Endothelial cell of umbilical vein (primary cell): ENCODE data around the gene IGSF9B. TPM values are rescaled to one million over a fixed set of nuclear protein-coding genes. Genes with fewer than 3 reads are reported as not detected.

ENCODE experiments used
- BruUV-seq: library from RNA; stranded (reverse); fragments of 400-500 nt; replicated peaks from 2 replicates; lab custom pipeline; 2021; lab: Mats Ljungman, UMichigan
- CTCF ChIA-PET: fragments of 300-600, 350-600 bp; sonication (Branson Sonifier 250); formaldehyde crosslinking; loops from one replicate; lab custom pipeline; 2021; ENCODE audit warnings: antibody characterized with exemption, inconsistent platforms; lab: Charles Lee
- POLR2A ChIA-PET: fragments of 300-600, 350-600 bp; sonication (Branson Sonifier 250); formaldehyde crosslinking; loops from one replicate; lab custom pipeline; 2021; ENCODE audit warnings: antibody characterized with exemption, inconsistent platforms; lab: Charles Lee
- DNase-seq: peaks from one replicate; pipeline ENCODE4 v3.0.0-alpha.2; 2011; ENCODE audit warnings: low read depth, low spot score
- FAIRE-seq: peaks from 2 replicates; lab custom pipeline; 2011; peaks lifted over from hg19 to GRCh38; lab: Jason Lieb, UNC
- H2AFZ ChIP-seq: 2 replicates; pipeline ENCODE4 v1.6.0; 2012; ENCODE audit warnings: low read depth, low read length, control low read depth, inconsistent platforms
- H3K27ac ChIP-seq: 2 replicates; pipeline ENCODE4 v1.5.1; 2011; ENCODE audit warnings: low read depth, mild to moderate bottlenecking, control low read depth, low read length, moderate library complexity; ENCODE audit not compliant: insufficient read depth
- H3K27me3 ChIP-seq, 2 experiments: 2 replicates each; pipeline versions ENCODE4 v1.6.0 to v1.6.1; 2011; ENCODE audit warnings: low read length in 2 of 2, mixed read lengths in 1 of 2; ENCODE audit not compliant: control insufficient read depth in 2 of 2, insufficient read depth in 2 of 2
- H3K36me3 ChIP-seq, 2 experiments: 2 replicates in 1 of 2; 3 replicates in 1 of 2; pipeline ENCODE4 v1.5.1; 2011; ENCODE audit warnings: low read length in 2 of 2, mild to moderate bottlenecking in 1 of 2, moderate library complexity in 1 of 2; ENCODE audit not compliant: control insufficient read depth in 2 of 2, insufficient read depth in 2 of 2; ENCODE audit errors: extremely low read depth in 1 of 2
- H3K4me1 ChIP-seq: 3 replicates; pipeline ENCODE4 v1.5.1; 2011; ENCODE audit warnings: mild to moderate bottlenecking, low read length; ENCODE audit not compliant: control insufficient read depth, insufficient read depth; ENCODE audit errors: extremely low read depth
- H3K4me2 ChIP-seq: 2 replicates; pipeline ENCODE4 v1.6.1; 2011; ENCODE audit warnings: low read length, control low read depth, mixed read lengths; ENCODE audit not compliant: insufficient read depth
- H3K4me3 ChIP-seq, 3 experiments: fragments of 200-600 bp in 1 of 3; sonication (generic), shearing (Covaris generic) in 1 of 3; replicated peaks in 1 of 3; 2 replicates each; pipeline ENCODE4 v1.5.1; 2011 to 2016; ENCODE audit warnings: control low read depth in 3 of 3, low read length in 3 of 3, mild to moderate bottlenecking in 2 of 3, inconsistent platforms in 1 of 3, low read depth in 1 of 3, moderate library complexity in 1 of 3; ENCODE audit not compliant: insufficient read depth in 1 of 3
- H3K79me2 ChIP-seq: 2 replicates; pipeline ENCODE4 v1.6.0; 2012; ENCODE audit warnings: low read length, inconsistent platforms; ENCODE audit not compliant: control insufficient read depth, insufficient read depth
- H3K9ac ChIP-seq: replicated peaks from 2 replicates; pipeline ENCODE3; 2011; ENCODE audit warnings: low read length, control low read depth; ENCODE audit not compliant: insufficient read depth; ENCODE audit errors: extremely low read depth
- H3K9me1 ChIP-seq: replicated peaks from 3 replicates; pipeline ENCODE4 v1.6.0; 2011; ENCODE audit warnings: mild to moderate bottlenecking, low read length; ENCODE audit not compliant: control insufficient read depth, insufficient read depth; ENCODE audit errors: extremely low read depth
- H3K9me3 ChIP-seq: replicated peaks from 2 replicates; pipeline ENCODE4 v1.5.1; 2012; ENCODE audit warnings: low read length, inconsistent platforms; ENCODE audit not compliant: control insufficient read depth, insufficient read depth
- H4K20me1 ChIP-seq: replicated peaks from 2 replicates; pipeline ENCODE3; 2011; ENCODE audit warnings: mild to moderate bottlenecking, low read length; ENCODE audit not compliant: control insufficient read depth, insufficient read depth; ENCODE audit errors: extremely low read depth
- CTCF ChIP-seq, 2 donors: IDR thresholded peaks; 1 replicate in 1 of 2; 2 replicates in 1 of 2; pipeline ENCODE4 v1.5.1; 2011; ENCODE audit warnings: low read length in 2 of 2, mild to moderate bottlenecking in 2 of 2, moderate library complexity in 2 of 2, control low read depth in 1 of 2, inconsistent platforms in 1 of 2, low read depth in 1 of 2; ENCODE audit not compliant: insufficient read depth in 1 of 2; ENCODE audit errors: extremely low read depth in 1 of 2
- EZH2 ChIP-seq: IDR thresholded peaks from 2 replicates; pipeline ENCODE4 v1.6.1; 2012; ENCODE audit warnings: borderline replicate concordance, low read depth, mild to moderate bottlenecking, moderate library complexity, low read length, inconsistent platforms; ENCODE audit not compliant: severe bottlenecking
- FOS ChIP-seq: IDR thresholded peaks from 2 replicates; pipeline ENCODE4 v1.6.1; 2011; ENCODE audit warnings: mild to moderate bottlenecking, low read length, moderate library complexity, borderline replicate concordance; ENCODE audit not compliant: insufficient read depth
- GATA2 ChIP-seq: IDR thresholded peaks from 2 replicates; pipeline ENCODE4 v1.7.0; 2011; ENCODE audit warnings: low read depth, mild to moderate bottlenecking, moderate library complexity, mixed read lengths, low read length; ENCODE audit not compliant: insufficient read length, insufficient read depth
- JUN ChIP-seq: IDR thresholded peaks from 2 replicates; pipeline ENCODE4 v1.6.1; 2011; ENCODE audit warnings: borderline replicate concordance, low read depth; ENCODE audit not compliant: insufficient read length, insufficient read depth
- MAX ChIP-seq: IDR thresholded peaks from 2 replicates; pipeline ENCODE4 v1.6.1; 2011; ENCODE audit not compliant: insufficient read depth, insufficient read length
- MYC ChIP-seq: IDR thresholded peaks from one replicate; pipeline ENCODE4 v1.6.1; 2011; ENCODE audit warnings: mild to moderate bottlenecking, low read depth, low read length
- POLR2A ChIP-seq: IDR thresholded peaks from 2 replicates; pipeline ENCODE4 v1.6.1; 2012; ENCODE audit warnings: low read depth, mild to moderate bottlenecking, control low read depth, low read length
- POLR2AphosphoS5 ChIP-seq: IDR thresholded peaks from 2 replicates; pipeline ENCODE4 v1.6.1; 2012; ENCODE audit warnings: low read depth, mild to moderate bottlenecking, control low read depth, low read length, moderate library complexity; ENCODE audit not compliant: insufficient read depth
- dilution Hi-C: fragments of 300-500 bp; cut with MboI; formaldehyde crosslinking; loops from one replicate; pipeline ENCODE4 v1.15.0; 2019; ENCODE audit warnings: low sequenced_read_pairs; ENCODE audit not compliant: extremely low pct_ligation_motif_present
- intact Hi-C: fragments of 100-400 bp; cut with micrococcal nuclease; formaldehyde crosslinking; loops from one replicate; pipeline ENCODE4 v1.10.0; 2022
- polyA plus RNA-seq, 4 experiments: library from polyadenylated mRNA; depleted of rRNA in 3 of 4; stranded (reverse) in 3 of 4; unstranded in 1 of 4; fragments of >200 nt; gene quantifications; 2 replicates each; pipeline versions ENCODE4 v1.2.1 to v1.2.3, GENCODE V29; 2011 to 2012; ENCODE audit warnings: missing spikeins in 1 of 4
- total RNA-seq: library from RNA; stranded (reverse); gene quantifications from 2 replicates; pipeline ENCODE4 v1.2.3, GENCODE V29; 2021

Gene IGSF9B
- total and polyA plus RNA-seq, 2 donors (not counting 3 experiments of a cell fraction or from before 2014, with no cell fraction given) = 0.15 to 0.18 TPM

- no TSS peak for BruUV-seq
- Histone ChIP-seq H3K4me3 (no peak overlapping the region), H3K9me3 (no peaks in the 10 kb centered on the region), H3K4me2 (no peak overlapping the region), H3K79me2 (no peaks in the 10 kb centered on the region), H3K9me1 (no peaks in the 10 kb centered on the region), H3K27ac (no peak overlapping the region), H3K36me3 (no peaks in the 10 kb centered on the region), H3K27me3 (no peaks in the 10 kb centered on the region), H4K20me1 (no peaks in the 10 kb centered on the region), H3K4me1 (no peaks in the 10 kb centered on the region), H2AFZ (no peak overlapping the region), H3K9ac (no peak overlapping the region)
- FAIRE-seq (no peak), DNase-seq (no peak)
- CTCF ChIA-PET = interaction anchor here (0.6 kb wide), 1 partner anchor 274 kb away, joined by 3 read pairs; no protein-coding TSS in a partner anchor
- intact Hi-C loops = no loop called here
- dilution Hi-C loops = no loop called here
- no peak for TF ChIP-seq POLR2AphosphoS5
- no peak for TF ChIP-seq MYC
- no peak for TF ChIP-seq GATA2
- TF ChIP-seq EZH2 = no peak
- no peak for TF ChIP-seq POLR2A
- no peak for TF ChIP-seq JUN
- TF ChIP-seq MAX = no peak
- no peak for TF ChIP-seq CTCF (IDR thresholded peaks at IDR 0.05; ENCODE audit: extremely low read depth in 1 of 2, insufficient read depth in 1 of 2, low read depth in 1 of 2, low read length in 2 of 2)
- TF ChIP-seq FOS = no peak
- POLR2A ChIA-PET = no interaction called here
Measured at GRCh38 chr11:133889893-133890292, 66.9 kb downstream of the IGSF9B start.
